ENCODE measurements around the gene ST7.

Gene ST7

DNA sequence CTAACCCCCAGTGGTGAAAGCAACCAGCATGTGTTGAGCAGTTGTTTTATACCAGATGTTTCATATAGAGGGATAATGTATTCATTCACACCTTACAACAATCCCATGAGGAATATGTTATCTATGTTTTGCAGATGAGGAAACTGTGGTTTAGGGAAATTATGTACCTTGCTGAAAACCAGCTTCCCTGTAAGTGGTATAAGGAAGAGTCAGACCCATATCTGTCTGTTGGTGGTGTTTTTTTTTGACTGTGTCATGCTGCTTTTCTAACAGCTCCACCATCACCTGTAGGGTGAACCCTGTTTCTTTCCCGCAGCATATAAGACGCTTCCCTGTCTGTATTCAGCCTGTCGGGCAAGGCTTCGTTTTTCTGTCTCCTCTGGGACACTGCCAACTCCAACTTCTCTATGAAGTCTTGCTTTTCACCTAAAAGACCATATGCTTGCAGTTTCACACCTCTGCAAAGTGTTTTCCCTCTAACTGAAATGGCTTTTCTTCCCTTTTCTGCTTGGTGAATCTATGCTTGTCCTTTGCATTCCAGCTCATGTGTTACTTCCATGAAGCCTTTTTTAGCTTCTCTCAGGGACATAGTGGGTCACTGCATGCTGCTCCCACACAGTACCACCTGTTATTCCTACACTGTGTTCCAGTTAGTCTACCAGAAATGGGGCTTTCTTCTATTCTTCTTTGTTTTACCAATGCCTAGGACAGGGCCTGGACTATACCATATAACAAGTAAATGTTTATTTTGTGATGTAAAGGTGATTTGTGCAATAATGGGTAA, 92.8 kb downstream of the ST7 start:
- ATAC-seq = no peak
- TF ChIP-seq ESRRG (CRISPR knock-in tag; IDR thresholded peaks at IDR 0.05) (no peak), ZNF565 (CRISPR knock-in tag; conservative IDR thresholded peaks at IDR 0.05; ENCODE audit: low read depth) (no peak)

DNA sequence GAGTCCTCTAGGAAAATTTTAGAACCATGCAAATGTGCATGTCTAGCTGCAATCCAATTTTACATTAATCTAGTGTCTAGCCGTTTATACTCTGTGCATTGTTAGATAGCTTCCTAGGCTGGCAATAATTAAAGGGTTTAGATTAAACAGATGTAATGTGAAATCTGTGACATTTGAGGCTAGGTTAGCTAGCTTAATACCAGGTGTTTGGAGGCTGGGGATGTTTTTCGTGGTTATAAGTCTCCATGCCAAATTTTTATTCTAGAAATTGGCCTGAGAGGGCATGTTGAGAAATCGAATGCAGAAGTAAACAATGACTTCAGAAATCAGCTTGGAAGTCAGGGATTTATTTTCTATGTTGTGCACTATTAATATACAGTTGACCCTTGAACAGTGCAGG, 94.2 kb downstream of the ST7 start:
- no peak for TF ChIP-seq CSDC2 (CRISPR knock-in tag; IDR thresholded peaks at IDR 0.05)
- TF ChIP-seq ZFP30 (CRISPR knock-in tag; IDR thresholded peaks at IDR 0.05) = no peak
- no peak for TF ChIP-seq ZNF70 (CRISPR knock-in tag; IDR thresholded peaks at IDR 0.05)
- TF ChIP-seq TOX (CRISPR knock-in tag; IDR thresholded peaks at IDR 0.05; ENCODE audit: borderline replicate concordance) = no peak
- TF ChIP-seq, protein P1, sequence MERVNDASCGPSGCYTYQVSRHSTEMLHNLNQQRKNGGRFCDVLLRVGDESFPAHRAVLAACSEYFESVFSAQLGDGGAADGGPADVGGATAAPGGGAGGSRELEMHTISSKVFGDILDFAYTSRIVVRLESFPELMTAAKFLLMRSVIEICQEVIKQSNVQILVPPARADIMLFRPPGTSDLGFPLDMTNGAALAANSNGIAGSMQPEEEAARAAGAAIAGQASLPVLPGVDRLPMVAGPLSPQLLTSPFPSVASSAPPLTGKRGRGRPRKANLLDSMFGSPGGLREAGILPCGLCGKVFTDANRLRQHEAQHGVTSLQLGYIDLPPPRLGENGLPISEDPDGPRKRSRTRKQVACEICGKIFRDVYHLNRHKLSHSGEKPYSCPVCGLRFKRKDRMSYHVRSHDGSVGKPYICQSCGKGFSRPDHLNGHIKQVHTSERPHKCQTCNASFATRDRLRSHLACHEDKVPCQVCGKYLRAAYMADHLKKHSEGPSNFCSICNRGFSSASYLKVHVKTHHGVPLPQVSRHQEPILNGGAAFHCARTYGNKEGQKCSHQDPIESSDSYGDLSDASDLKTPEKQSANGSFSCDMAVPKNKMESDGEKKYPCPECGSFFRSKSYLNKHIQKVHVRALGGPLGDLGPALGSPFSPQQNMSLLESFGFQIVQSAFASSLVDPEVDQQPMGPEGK (CRISPR knock-in tag; IDR thresholded peaks at IDR 0.05; ENCODE audit: borderline replicate concordance) = no peak
- no peak for TF ChIP-seq ARNTL (CRISPR knock-in tag; IDR thresholded peaks at IDR 0.05; ENCODE audit: borderline replicate concordance, low read depth)
- TF ChIP-seq SNAI2 (CRISPR knock-in tag; IDR thresholded peaks at IDR 0.05) = no peak
- TF ChIP-seq TCF4 (CRISPR knock-in tag; IDR thresholded peaks at IDR 0.05; ENCODE audit: borderline replicate concordance) = peak; percentile 19; the same call in 1 of the 2 replicates
- no peak for ATAC-seq

DNA sequence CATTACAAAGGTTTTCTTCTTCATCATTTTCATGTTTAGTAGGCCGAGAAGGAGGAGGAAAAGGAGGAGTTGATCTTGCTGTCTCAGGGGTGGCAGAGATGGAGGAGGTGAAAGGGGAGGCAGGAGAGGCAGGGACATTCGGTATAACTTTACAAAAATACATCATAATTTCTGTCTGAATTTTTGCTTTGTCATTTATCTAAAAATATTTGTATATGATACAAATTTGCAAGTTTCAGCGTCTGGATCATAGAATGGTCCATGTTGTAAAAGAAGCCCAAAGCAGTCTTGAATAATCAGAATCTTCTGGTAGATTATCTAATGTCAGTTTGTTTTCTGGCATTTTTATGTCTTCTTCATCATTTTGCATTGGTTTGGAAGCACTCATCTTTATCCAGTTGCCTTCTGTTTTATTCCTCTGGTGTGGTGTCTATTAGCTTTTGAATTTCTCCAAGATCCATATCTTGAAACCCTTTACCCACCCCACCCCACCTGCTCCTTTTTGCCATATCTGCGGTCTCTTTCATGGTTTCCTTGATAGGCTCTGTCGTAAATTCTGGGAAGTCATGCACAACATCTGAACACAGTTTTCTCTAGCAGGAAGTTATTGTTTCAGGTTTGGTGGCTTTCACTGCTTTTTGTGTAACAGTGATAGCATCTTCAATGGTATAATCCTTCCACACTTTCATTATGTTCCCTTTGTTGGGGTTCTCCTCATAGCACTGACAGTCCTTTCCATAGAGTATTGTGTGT, 95.0 kb downstream of the ST7 start:
- ATAC-seq = no peak
- TF ChIP-seq, protein P1 (CRISPR knock-in tag; IDR thresholded peaks at IDR 0.05; ENCODE audit: borderline replicate concordance) = no peak
- TF ChIP-seq PPARA (CRISPR knock-in tag; IDR thresholded peaks at IDR 0.05; ENCODE audit: borderline replicate concordance) (no peak), ZC3H10 (CRISPR knock-in tag; IDR thresholded peaks at IDR 0.05) (no peak)
- TF ChIP-seq, protein P2, sequence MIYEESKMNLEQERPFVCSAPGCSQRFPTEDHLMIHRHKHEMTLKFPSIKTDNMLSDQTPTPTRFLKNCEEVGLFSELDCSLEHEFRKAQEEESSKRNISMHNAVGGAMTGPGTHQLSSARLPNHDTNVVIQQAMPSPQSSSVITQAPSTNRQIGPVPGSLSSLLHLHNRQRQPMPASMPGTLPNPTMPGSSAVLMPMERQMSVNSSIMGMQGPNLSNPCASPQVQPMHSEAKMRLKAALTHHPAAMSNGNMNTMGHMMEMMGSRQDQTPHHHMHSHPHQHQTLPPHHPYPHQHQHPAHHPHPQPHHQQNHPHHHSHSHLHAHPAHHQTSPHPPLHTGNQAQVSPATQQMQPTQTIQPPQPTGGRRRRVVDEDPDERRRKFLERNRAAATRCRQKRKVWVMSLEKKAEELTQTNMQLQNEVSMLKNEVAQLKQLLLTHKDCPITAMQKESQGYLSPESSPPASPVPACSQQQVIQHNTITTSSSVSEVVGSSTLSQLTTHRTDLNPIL (CRISPR knock-in tag; IDR thresholded peaks at IDR 0.05; ENCODE audit: low read depth) = no peak

DNA sequence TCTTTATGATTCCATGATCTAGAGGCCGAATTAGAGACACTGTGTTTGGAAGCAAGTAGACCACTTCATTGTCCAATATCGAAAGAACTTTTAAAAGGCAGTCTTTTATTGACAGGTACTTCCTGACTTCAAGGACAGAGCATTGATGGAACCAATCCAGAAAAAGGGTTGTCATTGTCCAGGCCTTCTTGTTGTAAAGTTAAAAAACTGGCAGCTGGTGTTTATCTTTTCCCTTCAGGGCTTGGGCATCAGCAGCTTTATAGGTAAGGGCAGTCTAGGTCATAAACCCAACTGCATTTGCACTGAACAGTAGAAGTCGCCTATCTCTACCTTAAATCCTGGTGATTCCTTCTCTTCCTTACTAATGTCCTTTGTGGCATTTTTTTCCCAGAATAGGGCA, 95.6 kb downstream of the ST7 start:
- TF ChIP-seq, protein P2 (CRISPR knock-in tag; IDR thresholded peaks at IDR 0.05; ENCODE audit: low read depth) = no peak
- TF ChIP-seq, protein P3, sequence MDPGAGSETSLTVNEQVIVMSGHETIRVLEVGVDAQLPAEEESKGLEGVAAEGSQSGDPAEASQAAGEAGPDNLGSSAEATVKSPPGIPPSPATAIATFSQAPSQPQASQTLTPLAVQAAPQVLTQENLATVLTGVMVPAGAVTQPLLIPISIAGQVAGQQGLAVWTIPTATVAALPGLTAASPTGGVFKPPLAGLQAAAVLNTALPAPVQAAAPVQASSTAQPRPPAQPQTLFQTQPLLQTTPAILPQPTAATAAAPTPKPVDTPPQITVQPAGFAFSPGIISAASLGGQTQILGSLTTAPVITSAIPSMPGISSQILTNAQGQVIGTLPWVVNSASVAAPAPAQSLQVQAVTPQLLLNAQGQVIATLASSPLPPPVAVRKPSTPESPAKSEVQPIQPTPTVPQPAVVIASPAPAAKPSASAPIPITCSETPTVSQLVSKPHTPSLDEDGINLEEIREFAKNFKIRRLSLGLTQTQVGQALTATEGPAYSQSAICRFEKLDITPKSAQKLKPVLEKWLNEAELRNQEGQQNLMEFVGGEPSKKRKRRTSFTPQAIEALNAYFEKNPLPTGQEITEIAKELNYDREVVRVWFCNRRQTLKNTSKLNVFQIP (CRISPR knock-in tag; IDR thresholded peaks at IDR 0.05; ENCODE audit: borderline replicate concordance, low read depth) = no peak
- no peak for TF ChIP-seq ARNTL (CRISPR knock-in tag; IDR thresholded peaks at IDR 0.05; ENCODE audit: borderline replicate concordance, low read depth)
- TF ChIP-seq SNAI2 (CRISPR knock-in tag; IDR thresholded peaks at IDR 0.05) = no peak
- ATAC-seq = no peak

DNA sequence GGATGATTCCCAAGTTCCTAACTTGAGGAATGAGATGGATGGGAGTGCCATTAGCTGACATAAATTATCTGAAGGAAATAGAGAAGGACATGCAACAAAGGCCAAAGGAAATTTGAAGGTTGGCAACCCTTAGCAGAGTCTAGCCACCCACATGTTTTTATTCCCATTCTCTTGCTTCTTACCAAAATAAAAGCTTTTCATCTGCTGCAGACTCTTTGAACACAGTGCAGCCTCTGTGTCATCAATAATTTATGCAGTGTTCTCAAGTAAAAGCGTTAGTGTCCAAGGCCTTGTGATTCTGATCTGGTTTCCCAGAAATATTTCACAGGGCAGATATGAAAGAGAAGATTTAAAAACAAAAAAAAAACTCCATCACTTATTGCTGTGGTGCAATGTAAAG, 98.5 kb downstream of the ST7 start:
- no peak for ATAC-seq
- no peak for TF ChIP-seq TOX (CRISPR knock-in tag; IDR thresholded peaks at IDR 0.05; ENCODE audit: borderline replicate concordance)
- no peak for TF ChIP-seq CSDC2 (CRISPR knock-in tag; IDR thresholded peaks at IDR 0.05)
- TF ChIP-seq, protein P1 (CRISPR knock-in tag; IDR thresholded peaks at IDR 0.05; ENCODE audit: borderline replicate concordance) = no peak
- TF ChIP-seq ZFP3 (CRISPR knock-in tag; IDR thresholded peaks at IDR 0.05) = no peak
- no peak for TF ChIP-seq ZNF70 (CRISPR knock-in tag; IDR thresholded peaks at IDR 0.05)
- no peak for TF ChIP-seq ARNTL (CRISPR knock-in tag; IDR thresholded peaks at IDR 0.05; ENCODE audit: borderline replicate concordance, low read depth)
- TF ChIP-seq SNAI2 (CRISPR knock-in tag; IDR thresholded peaks at IDR 0.05) = no peak
- no peak for TF ChIP-seq ESRRG (CRISPR knock-in tag; IDR thresholded peaks at IDR 0.05)
- TF ChIP-seq ZNF565 (CRISPR knock-in tag; conservative IDR thresholded peaks at IDR 0.05; ENCODE audit: low read depth) = no peak
- TF ChIP-seq GLIS3 (CRISPR knock-in tag; IDR thresholded peaks at IDR 0.05) = no peak
- TF ChIP-seq RARB (CRISPR knock-in tag; IDR thresholded peaks at IDR 0.05) = no peak
- TF ChIP-seq OSR1 (CRISPR knock-in tag; IDR thresholded peaks at IDR 0.05) = no peak
- no peak for TF ChIP-seq ZNF8 (CRISPR knock-in tag; IDR thresholded peaks at IDR 0.05)
- TF ChIP-seq, protein P4, sequence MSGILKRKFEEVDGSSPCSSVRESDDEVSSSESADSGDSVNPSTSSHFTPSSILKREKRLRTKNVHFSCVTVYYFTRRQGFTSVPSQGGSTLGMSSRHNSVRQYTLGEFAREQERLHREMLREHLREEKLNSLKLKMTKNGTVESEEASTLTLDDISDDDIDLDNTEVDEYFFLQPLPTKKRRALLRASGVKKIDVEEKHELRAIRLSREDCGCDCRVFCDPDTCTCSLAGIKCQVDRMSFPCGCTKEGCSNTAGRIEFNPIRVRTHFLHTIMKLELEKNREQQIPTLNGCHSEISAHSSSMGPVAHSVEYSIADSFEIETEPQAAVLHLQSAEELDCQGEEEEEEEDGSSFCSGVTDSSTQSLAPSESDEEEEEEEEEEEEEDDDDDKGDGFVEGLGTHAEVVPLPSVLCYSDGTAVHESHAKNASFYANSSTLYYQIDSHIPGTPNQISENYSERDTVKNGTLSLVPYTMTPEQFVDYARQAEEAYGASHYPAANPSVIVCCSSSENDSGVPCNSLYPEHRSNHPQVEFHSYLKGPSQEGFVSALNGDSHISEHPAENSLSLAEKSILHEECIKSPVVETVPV (CRISPR knock-in tag; IDR thresholded peaks at IDR 0.05) = no peak
- no peak for TF ChIP-seq ZFP30 (CRISPR knock-in tag; IDR thresholded peaks at IDR 0.05)

Data from SK-N-SH treated with all-trans-retinoic acid at 6 μM for 48 hours (cell line).